Skin of body (tissue), 2 donors: ENCODE data around the gene ZBTB16. TPM values are rescaled to one million over a fixed set of nuclear protein-coding genes. Genes with fewer than 3 reads are reported as not detected.

Source experiments
- DNase-seq: peaks from one replicate; lab custom pipeline; 2025; lab: John Stamatoyannopoulos, UW
- total RNA-seq: library from RNA; depleted of rRNA; stranded (reverse); fragments of >200 nt; gene quantifications from one replicate; pipeline ENCODE4 v1.2.3, GENCODE V29; 2014

The ZBTB16 gene
- total RNA-seq, 1 donor from 2014 or later = 25.6 TPM

GRCh38 chr11:114166897-114167323 lies 107.4 kb downstream of the ZBTB16 start:
- DNase-seq = peak; percentile 90

GRCh38 chr11:114167355-114167754 lies 107.8 kb downstream of the ZBTB16 start:
- DNase-seq = no peak

- no peak for DNase-seq
Measured at GRCh38 chr11:114167771-114168448, 108.4 kb downstream of the ZBTB16 start.

- no peak for DNase-seq
Measured at GRCh38 chr11:114168691-114169090, 109.2 kb downstream of the ZBTB16 start.

- DNase-seq = no peak
Measured at GRCh38 chr11:114169321-114169749, 109.8 kb downstream of the ZBTB16 start.

GRCh38 chr11:114169821-114170220 lies 110.3 kb downstream of the ZBTB16 start:
- peak; percentile 16 for DNase-seq

GRCh38 chr11:114170226-114170625 lies 110.7 kb downstream of the ZBTB16 start:
- DNase-seq = no peak

GRCh38 chr11:114171257-114172054 lies 111.9 kb downstream of the ZBTB16 start:
- DNase-seq = no peak

- no peak for DNase-seq
Measured at GRCh38 chr11:114172055-114172861, 112.7 kb downstream of the ZBTB16 start.

- DNase-seq = no peak
Measured at GRCh38 chr11:114172871-114173444, 113.4 kb downstream of the ZBTB16 start.

GRCh38 chr11:114173843-114174242 lies 114.3 kb downstream of the ZBTB16 start:
- DNase-seq = no peak

- peak; percentile 55 for DNase-seq
Measured at GRCh38 chr11:114174712-114175495, 115.4 kb downstream of the ZBTB16 start.

GRCh38 chr11:114175706-114176105 lies 116.2 kb downstream of the ZBTB16 start:
- no peak for DNase-seq

- no peak for DNase-seq
Measured at GRCh38 chr11:114176321-114176720, 116.8 kb downstream of the ZBTB16 start.

- no peak for DNase-seq
Measured at GRCh38 chr11:114178656-114179055, 119.1 kb downstream of the ZBTB16 start.

GRCh38 chr11:114179234-114179941 lies 119.9 kb downstream of the ZBTB16 start:
- no peak for DNase-seq

GRCh38 chr11:114180301-114181055 lies 121.0 kb downstream of the ZBTB16 start:
- no peak for DNase-seq

- no peak for DNase-seq
Measured at GRCh38 chr11:114181195-114181594, 121.7 kb downstream of the ZBTB16 start.

GRCh38 chr11:114181752-114182151 lies 122.2 kb downstream of the ZBTB16 start:
- no peak for DNase-seq
